ENCODE results near the gene AKR1C3. TPM values are rescaled to one million over a fixed set of nuclear protein-coding genes. Genes with fewer than 3 reads are reported as not detected.

AKR1C3 gene
- total and polyA plus RNA-seq, 8 donors, result 8.7 to 36.1 (median 17.0) TPM

DNA sequence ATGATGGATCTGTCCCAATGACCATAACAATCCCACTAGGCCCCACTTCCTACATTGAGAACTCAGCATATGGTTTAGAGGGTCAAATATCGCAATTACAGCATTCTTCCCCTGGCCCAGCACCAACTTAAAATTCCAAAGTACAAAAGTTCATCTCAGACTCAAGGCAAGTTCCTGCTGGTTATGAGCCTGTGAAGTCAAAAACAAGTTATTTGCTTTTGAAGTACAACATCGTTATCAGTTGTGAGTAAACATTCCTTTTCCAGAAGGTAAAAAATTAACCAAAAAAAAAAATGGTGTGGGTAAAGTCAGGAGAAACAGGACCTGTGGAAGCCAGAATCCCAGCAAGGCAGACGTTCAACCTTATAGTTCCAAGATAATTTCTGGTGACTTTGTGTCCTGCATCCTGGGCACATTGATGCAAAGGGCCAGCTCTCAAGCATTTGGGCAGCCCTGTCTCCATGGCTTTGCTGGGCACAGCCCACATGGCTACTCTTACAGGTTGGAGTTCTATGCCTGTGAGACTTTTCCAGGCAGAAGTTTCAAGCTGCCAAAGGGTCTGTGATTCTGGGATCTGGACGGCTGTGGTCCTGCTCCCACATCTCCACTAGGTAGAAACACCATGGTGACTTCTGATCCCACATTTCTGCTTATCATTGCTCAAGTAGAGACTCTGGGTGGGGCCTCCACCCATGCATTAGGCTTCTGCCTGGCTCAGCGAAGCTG lies 53.2 kb downstream of the AKR1C3 start:
- FAIRE-seq, result peak; percentile 49
- WGBS, 2 donors, result 13 to 19% methylated on average over 5 of the region's 5 CpGs
- peak overlapping the region; percentile 53 to 90 (median 72) for H3K27ac ChIP-seq
- H3K9me3 ChIP-seq, result no peaks in the 10 kb centered on the region
- no peak overlapping the region for H3K4me3 ChIP-seq
- intact Hi-C loops (cut with DNase I), result no loop called here
- TF ChIP-seq, protein P1, sequence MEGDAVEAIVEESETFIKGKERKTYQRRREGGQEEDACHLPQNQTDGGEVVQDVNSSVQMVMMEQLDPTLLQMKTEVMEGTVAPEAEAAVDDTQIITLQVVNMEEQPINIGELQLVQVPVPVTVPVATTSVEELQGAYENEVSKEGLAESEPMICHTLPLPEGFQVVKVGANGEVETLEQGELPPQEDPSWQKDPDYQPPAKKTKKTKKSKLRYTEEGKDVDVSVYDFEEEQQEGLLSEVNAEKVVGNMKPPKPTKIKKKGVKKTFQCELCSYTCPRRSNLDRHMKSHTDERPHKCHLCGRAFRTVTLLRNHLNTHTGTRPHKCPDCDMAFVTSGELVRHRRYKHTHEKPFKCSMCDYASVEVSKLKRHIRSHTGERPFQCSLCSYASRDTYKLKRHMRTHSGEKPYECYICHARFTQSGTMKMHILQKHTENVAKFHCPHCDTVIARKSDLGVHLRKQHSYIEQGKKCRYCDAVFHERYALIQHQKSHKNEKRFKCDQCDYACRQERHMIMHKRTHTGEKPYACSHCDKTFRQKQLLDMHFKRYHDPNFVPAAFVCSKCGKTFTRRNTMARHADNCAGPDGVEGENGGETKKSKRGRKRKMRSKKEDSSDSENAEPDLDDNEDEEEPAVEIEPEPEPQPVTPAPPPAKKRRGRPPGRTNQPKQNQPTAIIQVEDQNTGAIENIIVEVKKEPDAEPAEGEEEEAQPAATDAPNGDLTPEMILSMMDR (IDR thresholded peaks at IDR 0.05), result no peak
- H3K36me3 ChIP-seq, result no peaks in the 10 kb centered on the region
- no peaks in the 10 kb centered on the region for H3K27me3 ChIP-seq
- H3K4me1 ChIP-seq, result peaks cover 17 to 35% (median 31%) of the 10 kb centered on the region in 3 donors
- DNase-seq, result peak in 5 of 6 donors; percentile 22 to 79 (median 69)
- ATAC-seq, result peak; percentile 83 to 94 (median 92)

DNA sequence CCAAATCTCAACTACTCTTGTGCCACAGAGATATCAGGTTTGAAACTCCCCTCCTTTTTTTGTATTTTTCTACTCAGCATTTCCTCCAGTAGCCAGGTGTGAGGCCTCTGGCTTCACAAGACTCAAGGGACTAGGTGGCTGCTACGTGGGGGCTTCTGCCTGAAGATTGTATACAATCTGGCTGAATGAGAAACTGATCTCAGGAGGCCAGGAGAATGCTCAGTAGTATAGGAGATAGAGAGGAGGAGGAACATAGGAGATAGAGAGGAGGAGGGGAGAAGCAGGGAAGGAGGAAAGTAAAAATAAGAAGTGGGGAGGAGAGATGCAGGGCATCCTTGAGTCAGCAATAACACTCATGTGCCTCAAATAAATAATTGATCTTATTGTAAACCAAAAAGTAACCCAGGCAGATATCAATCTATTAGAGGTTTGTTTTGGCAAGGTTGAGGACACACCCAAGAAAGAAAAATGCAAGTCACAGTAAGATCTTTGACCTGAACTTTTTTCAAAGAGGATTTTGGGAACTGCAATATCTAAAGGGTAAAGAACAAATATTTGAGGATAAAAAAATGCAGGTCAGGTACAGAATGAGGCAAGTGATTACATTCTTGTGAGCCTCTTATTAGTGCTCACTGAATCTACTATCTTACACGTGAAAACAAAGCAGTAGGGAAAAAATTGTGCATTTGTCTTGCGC lies 53.9 kb downstream of the AKR1C3 start:
- DNase-seq (no peak), ATAC-seq (peak; percentile 29 to 61 (median 56)), FAIRE-seq (no peak)
- Histone ChIP-seq H3K4me1 (peaks cover 17 to 35% (median 26%) of the 10 kb centered on the region in 3 donors), H3K27ac (peak overlapping the region; percentile 53 to 90 (median 72)), H3K36me3 (no peaks in the 10 kb centered on the region), H3K9me3 (no peaks in the 10 kb centered on the region), H3K4me3 (no peak overlapping the region), H3K27me3 (no peaks in the 10 kb centered on the region)
- intact Hi-C loops (cut with DNase I), result no loop called here
- WGBS, 2 donors, result 38 to 41% methylated on average over 3 of the region's 3 CpGs
- TF ChIP-seq, protein P1 (IDR thresholded peaks at IDR 0.05), result no peak

DNA sequence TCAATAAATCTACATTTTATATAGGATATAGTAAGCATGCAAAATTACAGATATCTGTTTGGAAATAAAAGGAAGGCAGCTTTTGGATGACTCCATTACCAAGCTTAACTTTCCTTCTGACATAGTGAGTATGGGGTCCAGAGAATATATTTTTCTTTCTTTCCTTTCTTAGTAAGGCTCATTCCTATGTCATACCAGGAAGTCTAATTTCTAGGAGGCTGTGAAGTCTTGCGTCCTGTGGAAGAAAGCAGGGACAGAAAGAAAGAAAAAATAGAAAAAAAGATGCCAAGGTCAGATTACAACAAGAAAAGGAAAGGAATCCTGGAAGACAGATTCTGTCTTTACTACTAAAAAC lies 54.4 kb downstream of the AKR1C3 start:
- TF ChIP-seq, protein P1 (IDR thresholded peaks at IDR 0.05), result no peak
- H3K27ac ChIP-seq, result peak overlapping the region in 3 of 4 donors; percentile 2 to 90 (median 90)
- H3K36me3 ChIP-seq, result no peaks in the 10 kb centered on the region
- peaks cover 17 to 35% (median 26%) of the 10 kb centered on the region in 3 donors for H3K4me1 ChIP-seq
- intact Hi-C loops (cut with DNase I), result no loop called here
- no peaks in the 10 kb centered on the region for H3K27me3 ChIP-seq
- FAIRE-seq (no peak), DNase-seq (no peak), ATAC-seq (no peak)
- no peaks in the 10 kb centered on the region for H3K9me3 ChIP-seq
- H3K4me3 ChIP-seq, result no peak overlapping the region
- WGBS, 2 donors, result 34 to 63% methylated on average over 1 of the region's 1 CpG

DNA sequence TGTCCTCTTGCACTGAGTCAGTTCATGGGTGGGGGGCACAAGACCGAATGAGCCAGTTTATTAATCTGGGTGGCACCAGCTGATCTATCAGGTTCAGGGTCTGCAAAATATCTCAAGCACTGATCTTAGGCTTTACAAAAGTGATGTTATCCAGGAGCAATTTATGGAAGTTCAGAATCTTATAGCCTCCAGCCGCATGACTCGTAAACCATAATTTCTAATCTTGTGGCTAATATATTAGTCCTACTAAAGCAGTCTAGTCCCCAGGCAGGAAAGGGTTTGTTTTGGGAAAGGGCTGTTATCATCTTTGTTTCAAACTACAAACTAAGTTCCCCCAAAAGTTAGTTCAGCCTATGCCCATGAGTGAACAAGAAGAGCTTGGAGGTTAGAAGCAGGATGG lies 56.9 kb downstream of the AKR1C3 start:
- FAIRE-seq (no peak), ATAC-seq (no peak), DNase-seq (no peak)
- intact Hi-C loops (cut with DNase I), result no loop called here
- Histone ChIP-seq H3K36me3 (no peaks in the 10 kb centered on the region), H3K9me3 (no peaks in the 10 kb centered on the region), H3K27ac (no peak overlapping the region), H3K4me1 (peaks cover 17 to 35% (median 26%) of the 10 kb centered on the region in 3 donors), H3K4me3 (no peak overlapping the region), H3K27me3 (no peaks in the 10 kb centered on the region)
- TF ChIP-seq, protein P1 (IDR thresholded peaks at IDR 0.05), result no peak
- 98 to 100% methylated on average over 3 of the region's 3 CpGs for WGBS, 2 donors

DNA sequence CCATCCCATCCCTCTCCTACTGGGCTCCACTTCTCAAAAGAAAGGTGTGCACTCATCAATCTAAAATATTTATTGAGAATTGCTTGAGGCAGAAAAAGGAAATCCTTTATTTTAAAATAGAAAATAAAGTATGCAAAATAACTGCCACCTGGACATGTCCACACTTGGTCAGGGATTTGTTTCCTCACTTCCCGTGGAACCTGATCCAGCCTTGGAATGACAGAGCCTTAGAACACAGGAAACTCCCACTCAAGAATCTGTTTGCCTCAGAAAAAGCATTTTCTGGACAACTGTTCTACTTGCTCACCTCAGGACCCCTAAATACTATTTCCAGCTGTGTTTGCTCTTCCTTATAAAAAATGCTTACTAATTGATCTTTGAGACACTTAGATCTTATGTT lies 61.7 kb downstream of the AKR1C3 start:
- Histone ChIP-seq H3K36me3 (no peaks in the 10 kb centered on the region), H3K9me3 (no peaks in the 10 kb centered on the region), H3K27ac (no peak overlapping the region), H3K4me1 (no peaks in the 10 kb centered on the region), H3K4me3 (no peak overlapping the region), H3K27me3 (no peaks in the 10 kb centered on the region)
- intact Hi-C loops (cut with DNase I), result no loop called here
- TF ChIP-seq, protein P1 (IDR thresholded peaks at IDR 0.05), result no peak
- no peak for FAIRE-seq
- no peak for ATAC-seq
- 57 to 68% methylated on average over 1 of the region's 1 CpG for WGBS, 2 donors
- DNase-seq, result no peak
